Retina (tissue), 1 donor: ENCODE measurements around the gene KCNH1.

Experiments
- DNase-seq: peaks from one replicate; pipeline ENCODE4 v3.0.0-alpha.2; 2016

Gene KCNH1

DNA sequence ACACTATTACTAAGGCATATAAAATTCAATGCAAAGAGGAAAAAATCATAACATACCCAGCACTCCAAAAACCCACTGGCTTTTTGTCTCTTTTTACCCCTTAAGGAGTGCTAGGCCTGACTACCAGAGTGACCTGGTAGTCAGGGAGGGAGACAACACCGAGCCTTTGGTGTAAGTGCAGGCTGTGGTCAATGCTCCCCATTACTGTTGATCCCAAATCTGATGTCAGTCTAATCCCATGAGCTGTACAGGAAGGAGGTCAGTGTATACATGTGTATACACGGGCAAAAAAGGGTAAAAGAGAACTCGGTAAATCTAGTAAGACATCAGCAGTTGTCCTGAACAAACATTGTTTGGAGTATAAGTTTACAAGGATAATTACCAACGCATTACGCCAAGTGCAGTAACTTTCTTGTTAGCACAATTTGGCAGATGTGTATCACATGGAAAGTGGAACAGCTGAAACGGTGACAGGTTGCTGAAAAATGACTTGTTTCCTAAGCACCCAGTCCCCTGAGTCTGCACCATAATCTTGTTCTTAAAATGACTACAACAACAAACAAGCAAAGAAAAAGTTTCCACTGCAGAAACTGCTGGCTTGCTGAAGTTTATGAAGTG lies 217.9 kb downstream of the KCNH1 start:
- DNase-seq = no peak

- no peak for DNase-seq
Observed at GRCh38 chr1:210912752-210913151, 221.2 kb downstream of the KCNH1 start.

GRCh38 chr1:210910020-210910575 lies 223.8 kb downstream of the KCNH1 start:
- no peak for DNase-seq

DNA sequence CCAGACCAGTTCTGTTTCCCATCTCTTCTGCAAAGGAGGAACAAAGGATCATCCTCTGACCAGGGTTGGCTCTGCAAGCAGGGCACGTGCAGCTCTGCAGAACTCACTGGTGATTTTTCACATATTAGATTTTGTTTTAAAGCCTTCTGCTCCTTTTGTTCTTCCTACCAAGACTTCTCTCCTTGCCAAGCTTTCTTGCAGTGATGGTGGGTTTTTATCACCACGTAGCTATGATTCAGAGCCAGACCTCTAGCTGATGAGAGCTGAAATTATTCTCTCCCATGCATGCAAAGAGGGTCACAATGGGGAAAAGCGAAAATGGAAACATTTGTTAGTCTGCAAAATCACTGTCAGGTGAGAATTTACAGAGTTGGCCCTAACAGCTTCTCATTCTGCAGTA lies 225.2 kb downstream of the KCNH1 start:
- DNase-seq = no peak

DNA sequence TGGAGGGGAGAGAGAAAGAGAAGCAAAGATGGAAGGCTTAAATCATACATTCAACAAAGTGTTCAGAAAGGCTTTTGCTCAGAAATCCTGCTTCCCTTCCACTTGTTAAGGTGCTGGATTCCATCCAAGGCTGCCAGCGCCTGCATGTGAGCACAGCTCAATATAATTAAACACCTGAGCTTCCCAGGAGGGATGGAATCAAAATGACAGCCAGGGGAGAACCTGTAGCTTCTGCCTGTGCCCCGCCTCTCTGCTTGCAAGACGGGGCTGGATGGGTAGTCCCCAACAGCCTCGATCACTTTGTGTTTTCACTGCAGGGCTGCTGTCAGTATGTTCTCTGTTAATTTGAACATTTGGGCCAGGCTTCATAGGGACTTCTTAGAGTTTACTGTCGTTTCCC lies 225.7 kb downstream of the KCNH1 start:
- no peak for DNase-seq

DNA sequence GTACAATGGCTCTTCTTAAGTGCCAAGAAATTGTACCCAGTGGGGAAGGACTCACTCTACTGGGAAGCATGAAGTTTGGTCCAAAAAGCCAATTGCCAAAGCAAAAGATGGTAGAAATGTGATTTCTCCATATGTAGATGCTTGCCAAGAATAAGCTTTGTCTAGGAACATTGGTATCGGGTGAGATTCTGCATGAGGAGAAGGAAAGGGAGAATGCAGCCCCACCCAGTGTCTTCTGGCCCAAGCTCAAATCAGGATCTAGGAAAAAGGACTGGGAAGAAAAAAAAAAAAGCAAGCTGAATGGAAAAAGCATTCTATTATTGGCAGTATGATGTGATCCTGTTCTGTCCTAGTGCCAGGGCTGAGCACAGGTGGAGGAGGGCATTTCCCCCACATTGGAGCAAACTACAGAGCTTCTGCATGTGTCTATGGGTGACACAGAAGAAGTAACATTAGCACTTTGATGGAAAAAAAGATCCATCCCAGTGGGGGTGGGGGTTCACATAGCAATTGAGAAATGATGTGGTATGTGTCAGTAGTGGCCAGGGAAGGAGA lies 226.6 kb downstream of the KCNH1 start:
- DNase-seq = no peak

GRCh38 chr1:210905944-210906453 lies 227.9 kb downstream of the KCNH1 start:
- peak; percentile 35 for DNase-seq

GRCh38 chr1:210905365-210905904 lies 228.5 kb downstream of the KCNH1 start:
- peak; percentile 6 for DNase-seq

DNA sequence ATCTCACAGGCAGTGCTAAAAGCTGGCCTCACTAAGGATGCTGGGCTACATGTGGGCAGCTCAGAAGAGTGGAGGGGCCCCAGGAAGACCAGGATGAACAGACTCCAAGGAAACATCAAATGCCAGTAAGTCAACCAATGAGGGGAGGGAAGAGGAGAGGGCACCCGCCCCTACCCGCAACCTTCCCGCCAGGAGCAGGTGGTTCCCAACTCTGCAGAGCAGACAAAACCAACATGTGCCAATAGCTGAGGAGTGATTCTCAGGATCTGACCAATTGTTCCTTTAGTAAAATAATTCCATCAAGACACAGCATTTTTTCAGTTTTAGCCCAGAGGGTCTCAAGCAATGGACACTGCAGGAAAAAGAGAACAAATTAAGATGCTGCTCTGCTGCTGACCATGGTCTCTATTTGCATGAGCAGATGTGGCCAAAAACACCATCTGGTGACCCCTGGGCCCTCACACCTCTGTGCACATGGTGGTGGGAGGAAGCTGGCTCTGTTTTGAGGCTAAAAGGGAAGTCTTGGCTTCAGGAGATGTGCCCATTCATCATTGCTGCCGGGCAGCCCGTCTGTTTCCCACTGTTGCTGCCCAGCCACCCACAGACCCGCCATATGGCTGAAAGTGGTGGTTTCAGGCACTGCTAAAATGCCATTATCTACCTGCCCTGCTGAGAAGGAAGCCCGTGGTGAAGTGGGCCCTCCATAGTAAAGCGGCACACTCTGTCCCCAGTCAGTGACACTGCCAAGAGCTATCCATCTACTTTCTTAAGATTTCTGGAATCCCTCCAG lies 231.8 kb downstream of the KCNH1 start:
- DNase-seq = no peak

GRCh38 chr1:210900820-210901219 lies 233.1 kb downstream of the KCNH1 start:
- no peak for DNase-seq

DNA sequence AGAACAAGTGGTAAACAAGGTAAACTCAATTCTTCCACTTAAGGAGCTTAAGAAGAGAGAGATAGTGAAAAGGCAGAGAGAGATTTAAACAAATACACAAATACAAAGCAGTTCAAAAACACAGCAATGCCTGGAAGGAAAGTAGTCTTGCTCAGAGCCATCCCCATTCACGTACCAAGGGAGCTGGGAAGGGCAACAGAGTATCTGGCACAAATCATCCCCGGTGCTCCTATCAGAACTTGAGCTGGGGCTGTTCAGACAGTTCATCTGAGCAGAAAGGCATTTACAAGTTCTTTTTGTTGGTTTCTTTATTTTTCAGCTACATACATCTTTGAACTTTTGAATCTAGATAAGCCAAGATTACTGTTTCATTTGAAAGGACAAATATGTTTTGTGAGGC lies 233.9 kb downstream of the KCNH1 start:
- DNase-seq = no peak

GRCh38 chr1:210899676-210900075 lies 234.3 kb downstream of the KCNH1 start:
- no peak for DNase-seq

GRCh38 chr1:210898473-210898872 lies 235.5 kb downstream of the KCNH1 start:
- DNase-seq = no peak

GRCh38 chr1:210883821-210884220 lies 250.1 kb downstream of the KCNH1 start:
- DNase-seq = no peak

DNA sequence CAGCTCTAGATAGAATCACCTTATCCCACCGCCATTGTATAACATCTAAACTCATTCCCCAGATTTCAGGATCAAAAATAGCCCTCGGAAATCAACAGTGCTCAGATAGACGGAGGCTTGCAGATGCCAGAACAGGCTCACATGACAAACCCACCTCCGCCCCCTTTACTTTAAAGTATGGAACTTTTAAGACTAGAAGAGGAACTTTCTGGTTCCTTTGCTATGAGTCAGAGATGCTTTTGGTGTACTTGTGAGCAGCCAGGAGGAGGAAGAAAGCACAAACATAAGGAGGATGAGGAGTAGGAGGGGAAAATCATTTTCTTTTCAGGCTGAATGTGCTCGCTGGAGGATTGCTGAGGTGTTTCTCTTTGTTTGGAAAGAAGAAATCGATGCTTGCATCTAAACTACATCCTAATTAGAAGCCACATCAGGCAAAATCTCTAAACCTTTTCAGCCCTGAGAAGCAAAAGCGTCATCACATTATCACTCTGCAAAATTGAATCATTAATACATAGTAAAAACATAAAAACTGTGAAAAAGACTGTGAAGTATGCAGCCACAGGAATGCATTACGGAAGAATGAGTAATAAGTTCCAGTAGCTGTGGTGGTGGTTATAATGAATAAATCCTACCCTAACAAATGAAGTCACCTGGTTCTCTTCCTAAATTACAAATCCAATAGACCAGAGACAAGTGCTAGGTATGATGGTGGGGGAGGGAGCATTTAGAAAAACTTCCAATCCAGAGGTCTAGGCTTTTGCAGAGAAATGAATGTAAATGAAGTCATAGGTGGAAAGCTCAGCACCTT lies 251.3 kb downstream of the KCNH1 start:
- DNase-seq = no peak

DNA sequence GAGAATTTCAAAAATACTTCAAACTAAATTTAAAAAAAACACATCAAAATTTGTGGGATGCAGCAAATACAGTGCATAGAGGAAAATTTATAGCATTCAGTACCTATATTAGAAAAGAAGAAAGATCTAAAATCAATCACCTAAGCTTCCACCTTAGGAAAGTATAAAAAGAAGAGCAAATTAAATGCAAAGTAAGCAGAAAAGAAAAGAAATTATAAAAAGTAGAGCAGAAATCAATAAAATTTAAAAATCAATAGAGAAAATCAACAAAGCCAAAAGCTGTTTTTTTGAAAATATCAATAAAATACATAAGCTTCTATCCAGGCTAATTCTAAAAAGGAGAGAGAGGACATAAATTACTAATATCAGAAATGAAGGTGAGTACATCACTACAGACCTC lies 255.4 kb downstream of the KCNH1 start:
- DNase-seq = no peak

DNA sequence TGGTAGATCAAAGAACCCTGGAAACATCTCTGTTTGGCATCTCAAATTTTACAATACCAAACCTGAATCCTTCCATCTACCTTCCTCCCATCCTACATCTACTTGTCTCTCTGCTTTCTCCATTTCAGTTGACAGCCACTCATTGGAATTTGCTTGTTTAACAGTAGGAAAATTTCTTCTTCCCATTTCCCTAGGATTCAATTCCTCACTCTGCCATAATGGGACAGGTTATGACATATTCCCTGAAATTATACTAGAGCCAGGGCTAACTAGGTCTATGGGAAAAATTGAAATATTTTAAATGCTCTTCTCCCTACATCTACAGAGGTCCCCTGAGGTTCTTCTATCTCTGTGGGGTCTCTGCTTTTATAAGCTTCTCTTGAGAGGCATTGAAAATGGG lies 257.7 kb downstream of the KCNH1 start:
- DNase-seq = no peak

DNA sequence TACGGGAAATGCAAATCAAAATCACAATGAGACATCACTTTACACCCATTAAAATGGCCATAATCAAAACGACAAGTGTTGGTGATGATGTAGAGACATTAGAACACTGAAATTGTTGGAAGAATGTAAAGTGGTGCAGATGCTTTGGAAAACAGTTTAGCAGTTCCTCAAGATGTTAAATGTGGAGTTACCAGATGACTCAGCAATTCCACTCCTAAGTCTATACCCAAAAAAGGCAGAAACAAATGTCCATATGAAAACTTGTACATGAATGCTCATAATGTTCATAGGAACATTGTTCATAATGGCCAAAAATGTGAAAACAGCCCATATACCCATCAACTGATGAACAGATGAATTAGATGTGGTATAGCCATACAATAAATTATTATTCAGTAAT lies 267.4 kb downstream of the KCNH1 start:
- no peak for DNase-seq

GRCh38 chr1:210857705-210858104 lies 276.2 kb downstream of the KCNH1 start:
- DNase-seq = no peak

- DNase-seq = no peak
Observed at GRCh38 chr1:210857146-210857663, 276.7 kb downstream of the KCNH1 start.

DNA sequence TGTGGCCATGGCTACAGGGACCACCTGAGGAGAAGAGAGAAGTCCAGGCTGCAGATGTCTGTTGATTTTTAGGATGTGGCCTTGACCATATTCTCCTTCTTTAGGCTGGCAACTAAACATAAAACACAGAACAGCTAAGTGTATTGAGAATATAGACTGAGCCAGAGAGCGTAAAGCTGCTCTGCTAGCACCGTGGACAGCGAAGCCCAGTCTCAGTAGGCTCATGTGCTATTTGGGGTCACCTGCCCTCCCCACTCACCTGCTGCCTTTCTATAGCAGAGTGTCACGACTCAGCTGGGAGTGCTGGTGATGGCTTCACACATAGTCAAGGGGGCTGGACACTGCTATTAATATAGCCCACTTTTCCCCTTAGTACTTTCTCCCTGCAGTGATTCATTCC lies 278.5 kb downstream of the KCNH1 start:
- no peak for DNase-seq

DNA sequence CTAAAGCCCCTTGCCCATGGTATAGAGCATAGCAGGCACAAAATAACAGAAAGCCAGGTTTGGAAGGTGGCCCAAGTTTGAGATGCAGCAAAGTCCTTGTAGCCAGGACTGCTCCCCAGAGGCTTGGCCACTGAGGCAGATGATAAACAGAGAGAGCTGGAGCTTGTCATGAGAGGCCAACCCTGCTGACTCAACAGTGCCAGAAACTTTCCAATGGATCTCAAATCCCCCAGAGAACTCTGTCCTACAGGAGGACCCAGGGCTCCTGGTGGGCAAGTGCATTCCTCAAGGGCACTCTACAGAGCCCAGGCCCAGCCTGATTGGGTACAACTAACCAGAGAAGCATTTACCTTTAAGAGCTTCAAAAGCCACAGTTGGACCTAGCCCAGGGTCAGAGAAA lies 280.7 kb downstream of the KCNH1 start:
- no peak for DNase-seq
